Loucy (cell line): ENCODE measurements around the gene SRPK3.

Experiments used
- H2AFZ ChIP-seq: fragments of 200-600 bp; sonication (generic); 2 replicates; pipeline ENCODE4 v1.6.0; 2016; ENCODE audit warnings: antibody characterized with exemption, mild to moderate bottlenecking, low read length, moderate library complexity
- H3F3A ChIP-seq: fragments of 200-600 bp; 2 replicates; pipeline ENCODE4 v1.6.0; 2016; ENCODE audit warnings: antibody characterized with exemption, low read depth, mild to moderate bottlenecking
- H3K27me3 ChIP-seq: fragments of 200-600 bp; sonication (generic); 2 replicates; pipeline ENCODE4 v1.6.1; 2014; ENCODE audit warnings: low read length, mild to moderate bottlenecking; ENCODE audit not compliant: insufficient read depth, poor library complexity, severe bottlenecking
- H3K36me3 ChIP-seq: fragments of 200-600 bp; sonication (generic); 2 replicates; pipeline ENCODE4 v1.6.1; 2016; ENCODE audit warnings: low read length; ENCODE audit not compliant: insufficient read depth
- H3K4me1 ChIP-seq: fragments of 200-600 bp; sonication (generic); 2 replicates; pipeline ENCODE4 v1.5.1; 2014; ENCODE audit warnings: low read length, mild to moderate bottlenecking; ENCODE audit not compliant: insufficient read depth, poor library complexity, severe bottlenecking
- H3K4me2 ChIP-seq: fragments of 200-600 bp; sonication (generic); 2 replicates; pipeline ENCODE4 v1.6.0; 2014; ENCODE audit warnings: antibody characterized with exemption, low read length, low read depth, mild to moderate bottlenecking; ENCODE audit not compliant: poor library complexity, severe bottlenecking
- H3K4me3 ChIP-seq: fragments of 200-600 bp; sonication (generic); 2 replicates; pipeline ENCODE4 v1.5.1; 2014; ENCODE audit warnings: low read length, mild to moderate bottlenecking, mixed read lengths; ENCODE audit not compliant: poor library complexity, severe bottlenecking
- H3K79me2 ChIP-seq: fragments of 200-600 bp; sonication (generic); 2 replicates; pipeline ENCODE4 v1.6.1; 2014; ENCODE audit warnings: low read length; ENCODE audit not compliant: insufficient read depth
- H3K9ac ChIP-seq: fragments of 200-600 bp; sonication (generic); 2 replicates; pipeline ENCODE4 v1.6.0; 2014; ENCODE audit warnings: mild to moderate bottlenecking, low read depth, low read length, moderate library complexity; ENCODE audit not compliant: poor library complexity, severe bottlenecking
- H3K9me2 ChIP-seq: fragments of 200-600 bp; sonication (generic); replicated peaks from 2 replicates; pipeline ENCODE4 v1.6.1; 2016; ENCODE audit warnings: low read depth, low read length, mixed read lengths
- H3K9me3 ChIP-seq: fragments of 200-600 bp; sonication (generic); 2 replicates; pipeline ENCODE4 v1.6.1; 2014; ENCODE audit warnings: mild to moderate bottlenecking, antibody characterized with exemption, low read length, low read depth; ENCODE audit not compliant: insufficient read depth
- H4K20me1 ChIP-seq: fragments of 200-600 bp; sonication (generic); 2 replicates; pipeline ENCODE4 v1.6.0; 2014; ENCODE audit warnings: antibody characterized with exemption, low read length, mild to moderate bottlenecking; ENCODE audit not compliant: insufficient read depth, poor library complexity, severe bottlenecking
- EZH2phosphoT487 ChIP-seq: fragments of 200-600 bp; IDR thresholded peaks from 2 replicates; pipeline ENCODE4 v1.6.1; 2018; ENCODE audit warnings: antibody characterized with exemption, mild to moderate bottlenecking, moderate library complexity, borderline replicate concordance
- TF ChIP-seq, protein P1 (sequence below): fragments of 200-600 bp; sonication (generic); conservative IDR thresholded peaks from 2 replicates; pipeline ENCODE4 v1.5.1; 2014; ENCODE audit warnings: mild to moderate bottlenecking, antibody characterized with exemption, low read length

The SRPK3 gene

DNA sequence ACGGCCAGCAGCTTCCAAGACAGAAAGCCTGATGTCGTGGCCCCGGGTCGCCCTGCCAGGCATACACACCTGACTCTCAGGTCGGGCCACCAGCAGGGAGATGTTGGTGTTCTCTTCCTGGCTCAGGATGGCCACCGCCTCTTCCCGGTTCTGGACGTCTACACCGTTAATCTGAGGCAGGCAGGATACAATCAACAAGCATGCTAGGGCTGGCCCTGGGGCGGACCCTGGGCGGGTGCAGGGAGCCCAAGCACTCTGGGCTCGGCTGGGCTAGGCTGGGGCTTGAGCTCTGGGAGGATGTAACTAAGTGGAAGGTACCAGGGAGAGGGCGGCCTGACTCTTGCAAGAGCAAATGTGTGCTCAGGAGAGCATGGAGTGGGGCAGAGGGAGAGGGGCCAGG lies 24.6 kb downstream of the SRPK3 start:
- Histone ChIP-seq H3F3A (no peaks in the 10 kb centered on the region), H3K4me1 (no peaks in the 10 kb centered on the region), H2AFZ (no peak overlapping the region), H3K79me2 (no peaks in the 10 kb centered on the region), H3K27me3 (no peaks in the 10 kb centered on the region), H3K36me3 (no peaks in the 10 kb centered on the region), H4K20me1 (no peaks in the 10 kb centered on the region), H3K9me3 (no peaks in the 10 kb centered on the region), H3K4me2 (no peak overlapping the region), H3K9me2 (no peaks in the 10 kb centered on the region), H3K4me3 (no peak overlapping the region), H3K9ac (no peak overlapping the region)
- no peak for TF ChIP-seq EZH2phosphoT487
- TF ChIP-seq, protein P1, sequence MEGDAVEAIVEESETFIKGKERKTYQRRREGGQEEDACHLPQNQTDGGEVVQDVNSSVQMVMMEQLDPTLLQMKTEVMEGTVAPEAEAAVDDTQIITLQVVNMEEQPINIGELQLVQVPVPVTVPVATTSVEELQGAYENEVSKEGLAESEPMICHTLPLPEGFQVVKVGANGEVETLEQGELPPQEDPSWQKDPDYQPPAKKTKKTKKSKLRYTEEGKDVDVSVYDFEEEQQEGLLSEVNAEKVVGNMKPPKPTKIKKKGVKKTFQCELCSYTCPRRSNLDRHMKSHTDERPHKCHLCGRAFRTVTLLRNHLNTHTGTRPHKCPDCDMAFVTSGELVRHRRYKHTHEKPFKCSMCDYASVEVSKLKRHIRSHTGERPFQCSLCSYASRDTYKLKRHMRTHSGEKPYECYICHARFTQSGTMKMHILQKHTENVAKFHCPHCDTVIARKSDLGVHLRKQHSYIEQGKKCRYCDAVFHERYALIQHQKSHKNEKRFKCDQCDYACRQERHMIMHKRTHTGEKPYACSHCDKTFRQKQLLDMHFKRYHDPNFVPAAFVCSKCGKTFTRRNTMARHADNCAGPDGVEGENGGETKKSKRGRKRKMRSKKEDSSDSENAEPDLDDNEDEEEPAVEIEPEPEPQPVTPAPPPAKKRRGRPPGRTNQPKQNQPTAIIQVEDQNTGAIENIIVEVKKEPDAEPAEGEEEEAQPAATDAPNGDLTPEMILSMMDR, result no peak

GRCh38 chrX:153806999-153807575 lies 26.2 kb downstream of the SRPK3 start:
- Histone ChIP-seq H3K4me2 (no peak overlapping the region), H3K9ac (no peak overlapping the region)

GRCh38 chrX:153807976-153808375 lies 27.1 kb downstream of the SRPK3 start:
- H4K20me1 ChIP-seq, result no peaks in the 10 kb centered on the region
- H2AFZ ChIP-seq, result no peak overlapping the region
- H3K4me1 ChIP-seq, result no peaks in the 10 kb centered on the region
- H3K4me3 ChIP-seq, result no peak overlapping the region
- H3K36me3 ChIP-seq, result no peaks in the 10 kb centered on the region
- H3K9ac ChIP-seq, result no peak overlapping the region
- no peak for TF ChIP-seq EZH2phosphoT487
- TF ChIP-seq, protein P1, result no peak
- H3K9me3 ChIP-seq, result no peaks in the 10 kb centered on the region
- H3F3A ChIP-seq, result no peaks in the 10 kb centered on the region
- H3K79me2 ChIP-seq, result no peaks in the 10 kb centered on the region
- no peaks in the 10 kb centered on the region for H3K9me2 ChIP-seq
- H3K4me2 ChIP-seq, result no peak overlapping the region
- no peaks in the 10 kb centered on the region for H3K27me3 ChIP-seq

More at GRCh38 chrX:153806999-153807575, 26.2 kb downstream of the SRPK3 start:
- Histone ChIP-seq H3F3A (no peaks in the 10 kb centered on the region), H3K36me3 (no peaks in the 10 kb centered on the region), H4K20me1 (no peaks in the 10 kb centered on the region), H3K4me1 (no peaks in the 10 kb centered on the region), H2AFZ (no peak overlapping the region), H3K4me3 (no peak overlapping the region), H3K9me3 (no peaks in the 10 kb centered on the region), H3K9me2 (no peaks in the 10 kb centered on the region), H3K27me3 (no peaks in the 10 kb centered on the region), H3K79me2 (no peaks in the 10 kb centered on the region)
- TF ChIP-seq EZH2phosphoT487, result no peak
- TF ChIP-seq, protein P1, result no peak
